HEK293 (cell line): Measurements from ENCODE around the gene KLHDC4.

ENCODE experiments used
- GLI2 ChIP-seq: fragments of 450-650 bp; formaldehyde crosslinking; IDR thresholded peaks from 2 replicates; pipeline ENCODE4; 2017; ENCODE audit warnings: missing biosample characterization, missing genetic modification characterization, low read depth, borderline replicate concordance
- GLIS1 ChIP-seq: fragments of 450-650 bp; formaldehyde crosslinking; IDR thresholded peaks from 2 replicates; pipeline ENCODE4 v1.5.1; 2016; ENCODE audit warnings: missing biosample characterization, missing genetic modification characterization
- IKZF3 ChIP-seq: fragments of 450-650 bp; IDR thresholded peaks from 2 replicates; pipeline ENCODE4 v1.5.0; 2018; ENCODE audit warnings: missing biosample characterization, mild to moderate bottlenecking, missing genetic modification characterization, moderate library complexity
- INSM2 ChIP-seq: fragments of 450-650 bp; formaldehyde crosslinking; IDR thresholded peaks from 2 replicates; pipeline ENCODE4 v1.5.1; 2016; ENCODE audit warnings: missing biosample characterization, missing genetic modification characterization
- KLF1 ChIP-seq: fragments of 450-650 bp; formaldehyde crosslinking; IDR thresholded peaks from 2 replicates; pipeline ENCODE4 v1.5.1; 2016; ENCODE audit warnings: missing biosample characterization, missing genetic modification characterization
- KLF10 ChIP-seq: fragments of 450-650 bp; IDR thresholded peaks from 2 replicates; pipeline ENCODE4 v1.5.1; 2018; ENCODE audit warnings: missing biosample characterization, mild to moderate bottlenecking, missing genetic modification characterization
- KLF17 ChIP-seq: fragments of 450-650 bp; formaldehyde crosslinking; IDR thresholded peaks from 2 replicates; pipeline ENCODE4 v1.5.1; 2016; ENCODE audit warnings: missing biosample characterization, missing genetic modification characterization
- KLF8 ChIP-seq: fragments of 450-650 bp; formaldehyde crosslinking; IDR thresholded peaks from 2 replicates; pipeline ENCODE4 v1.5.1; 2016; ENCODE audit warnings: missing biosample characterization, missing genetic modification characterization
- KLF9 ChIP-seq: fragments of 450-650 bp; formaldehyde crosslinking; IDR thresholded peaks from 2 replicates; pipeline ENCODE4 v1.5.1; 2016; ENCODE audit warnings: missing biosample characterization, missing genetic modification characterization, low read depth
- OVOL3 ChIP-seq: fragments of 450-650 bp; formaldehyde crosslinking; IDR thresholded peaks from 2 replicates; pipeline ENCODE4 v1.5.1; 2016; ENCODE audit warnings: missing biosample characterization, missing genetic modification characterization
- PRDM4 ChIP-seq: fragments of 450-650 bp; formaldehyde crosslinking; IDR thresholded peaks from 2 replicates; pipeline ENCODE4 v1.5.1; 2017; ENCODE audit warnings: missing biosample characterization, missing genetic modification characterization
- PRDM6 ChIP-seq: fragments of 450-650 bp; formaldehyde crosslinking; IDR thresholded peaks from 2 replicates; pipeline ENCODE4 v1.5.1; 2017; ENCODE audit warnings: missing biosample characterization, missing genetic modification characterization
- SCRT2 ChIP-seq: fragments of 450-650 bp; formaldehyde crosslinking; IDR thresholded peaks from 2 replicates; pipeline ENCODE4 v1.5.1; 2016; ENCODE audit warnings: missing biosample characterization, missing genetic modification characterization
- SETDB1 ChIP-seq: IDR thresholded peaks from one replicate; pipeline ENCODE4 v1.6.1; 2017; ENCODE audit warnings: mild to moderate bottlenecking, low read length, moderate library complexity, mixed read lengths; ENCODE audit not compliant: insufficient read length
- ZBTB17 ChIP-seq: fragments of 450-650 bp; formaldehyde crosslinking; IDR thresholded peaks from 2 replicates; pipeline ENCODE4 v1.5.1; 2016; ENCODE audit warnings: missing biosample characterization, missing genetic modification characterization
- ZBTB49 ChIP-seq: fragments of 450-650 bp; formaldehyde crosslinking; IDR thresholded peaks from 2 replicates; pipeline ENCODE4 v1.5.1; 2016; ENCODE audit warnings: missing biosample characterization, missing genetic modification characterization, low read depth
- ZNF132 ChIP-seq: fragments of 450-650 bp; formaldehyde crosslinking; IDR thresholded peaks from 2 replicates; pipeline ENCODE4 v1.5.1; 2017; ENCODE audit warnings: missing biosample characterization, missing genetic modification characterization, borderline replicate concordance
- ZNF239 ChIP-seq: fragments of 450-650 bp; formaldehyde crosslinking; IDR thresholded peaks from 2 replicates; pipeline ENCODE4 v1.5.1; 2016; ENCODE audit warnings: missing biosample characterization, missing genetic modification characterization
- ZNF341 ChIP-seq: fragments of 450-650 bp; formaldehyde crosslinking; IDR thresholded peaks from 2 replicates; pipeline ENCODE4; 2016; ENCODE audit warnings: low read depth, missing biosample characterization, missing genetic modification characterization
- ZNF560 ChIP-seq: fragments of 450-650 bp; formaldehyde crosslinking; IDR thresholded peaks from 2 replicates; pipeline ENCODE4 v1.5.1; 2017; ENCODE audit warnings: missing biosample characterization, missing genetic modification characterization, borderline replicate concordance
- ZNF561 ChIP-seq: fragments of 450-650 bp; IDR thresholded peaks from 2 replicates; pipeline ENCODE4 v1.5.1; 2018; ENCODE audit warnings: missing biosample characterization, missing genetic modification characterization, borderline replicate concordance
- ZNF600 ChIP-seq: fragments of 450-650 bp; formaldehyde crosslinking; IDR thresholded peaks from 2 replicates; pipeline ENCODE4 v1.5.1; 2016; ENCODE audit warnings: missing biosample characterization, missing genetic modification characterization
- ZNF670 ChIP-seq: fragments of 450-650 bp; formaldehyde crosslinking; IDR thresholded peaks from 2 replicates; pipeline ENCODE4 v1.5.1; 2016; ENCODE audit warnings: missing biosample characterization, missing genetic modification characterization, low read depth

Gene KLHDC4

GRCh38 chr16:87725596-87726235 lies 40.1 kb downstream of the KLHDC4 start (continued):
- TF ChIP-seq ZNF600 (tag by site-specific recombination) (0 out of 2 replicates have a peak, but pooled peaks have one; percentile 34), KLF10 (tag by site-specific recombination) (peak; percentile 74), INSM2 (tag by site-specific recombination) (0 out of 2 replicates have a peak, but pooled peaks have one; percentile 43), KLF1 (tag by site-specific recombination) (peak; percentile 95), KLF8 (tag by site-specific recombination) (0 out of 2 replicates have a peak, but pooled peaks have one; percentile 26), PRDM6 (tag by site-specific recombination) (no peak), GLIS1 (tag by site-specific recombination) (0 out of 2 replicates have a peak, but pooled peaks have one; percentile 28), GLI2 (tag by site-specific recombination) (no peak), ZNF132 (tag by site-specific recombination) (no peak), ZBTB17 (tag by site-specific recombination) (peak; percentile 33; the same call in 1 of the 2 replicates), ZNF560 (tag by site-specific recombination) (no peak), KLF9 (tag by site-specific recombination) (peak; percentile 49; the same call in 1 of the 2 replicates), SCRT2 (tag by site-specific recombination) (0 out of 2 replicates have a peak, but pooled peaks have one; percentile 12), IKZF3 (tag by site-specific recombination) (peak; percentile 24; the same call in 1 of the 2 replicates), ZNF239 (tag by site-specific recombination) (no peak), ZBTB49 (no peak), KLF17 (peak; percentile 69), SETDB1 (no peak), ZNF341 (tag by site-specific recombination) (no peak), PRDM4 (tag by site-specific recombination) (no peak), ZNF561 (tag by site-specific recombination) (no peak), OVOL3 (tag by site-specific recombination) (no peak), ZNF670 (tag by site-specific recombination) (no peak)
